HCT116 (cell line): ENCODE results near the gene KCND3.

Experiments used
- EZH2phosphoT487 ChIP-seq: fragments of 200-600 bp; IDR thresholded peaks from 2 replicates; pipeline ENCODE4 v1.6.1; 2018; ENCODE audit warnings: antibody characterized with exemption, borderline replicate concordance
- POLR2AphosphoS5 ChIP-seq: IDR thresholded peaks from 2 replicates; pipeline ENCODE4 v1.6.1; 2011; ENCODE audit warnings: mild to moderate bottlenecking, low read depth, low read length, moderate library complexity
- TF ChIP-seq, protein P1 (sequence below), 3 experiments: fragments of 200-600 bp in 1 of 3; sonication (generic) in 1 of 3; IDR thresholded peaks in 2 of 3; conservative IDR thresholded peaks in 1 of 3; 2 replicates each; pipeline ENCODE4 v1.5.1; 2012 to 2017; ENCODE audit warnings: low read depth in 2 of 3, low read length in 2 of 3, antibody characterized with exemption in 1 of 3, borderline replicate concordance in 1 of 3, control low read depth in 1 of 3, mild to moderate bottlenecking in 1 of 3, mixed read lengths in 1 of 3, mixed run types in 1 of 3, moderate library complexity in 1 of 3; ENCODE audit not compliant: insufficient read depth in 1 of 3
- TF ChIP-seq, protein P2 (sequence below): IDR thresholded peaks from 2 replicates; pipeline ENCODE4 v1.6.1; 2012

DNA sequence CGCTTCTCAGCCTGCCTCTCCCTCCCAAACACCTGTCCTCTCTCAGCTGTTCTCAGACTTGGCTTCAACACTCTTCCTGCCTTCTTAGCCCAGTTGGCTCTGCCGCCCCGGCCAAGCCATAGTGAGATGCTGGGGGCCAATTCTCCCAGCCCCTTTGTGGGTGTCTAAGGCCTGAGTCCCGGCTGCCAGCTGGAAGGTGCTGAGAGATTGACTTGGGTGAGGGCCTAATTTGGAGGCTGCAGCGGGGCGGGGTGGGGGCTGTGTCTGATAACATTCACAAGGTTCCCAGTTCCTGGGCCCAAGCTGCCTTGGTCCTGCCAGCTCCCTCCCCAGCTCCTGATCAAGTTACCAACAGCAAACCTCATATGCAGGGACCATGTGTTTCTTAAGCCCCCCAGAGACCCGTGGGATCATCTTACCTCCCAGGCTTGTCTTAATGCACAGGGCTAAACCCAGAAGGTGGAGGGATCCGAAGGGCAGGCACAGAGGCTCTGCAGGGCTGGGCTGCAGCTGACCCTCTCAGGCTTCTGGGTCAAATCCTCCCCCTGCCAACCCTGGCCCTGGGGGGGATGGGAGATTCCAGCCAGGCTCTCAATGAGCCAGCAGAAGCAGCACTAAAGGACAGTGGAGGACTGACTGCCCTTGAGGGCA lies 260.1 kb downstream of the KCND3 start:
- TF ChIP-seq POLR2AphosphoS5 (no peak), EZH2phosphoT487 (no peak)
- TF ChIP-seq, protein P1, sequence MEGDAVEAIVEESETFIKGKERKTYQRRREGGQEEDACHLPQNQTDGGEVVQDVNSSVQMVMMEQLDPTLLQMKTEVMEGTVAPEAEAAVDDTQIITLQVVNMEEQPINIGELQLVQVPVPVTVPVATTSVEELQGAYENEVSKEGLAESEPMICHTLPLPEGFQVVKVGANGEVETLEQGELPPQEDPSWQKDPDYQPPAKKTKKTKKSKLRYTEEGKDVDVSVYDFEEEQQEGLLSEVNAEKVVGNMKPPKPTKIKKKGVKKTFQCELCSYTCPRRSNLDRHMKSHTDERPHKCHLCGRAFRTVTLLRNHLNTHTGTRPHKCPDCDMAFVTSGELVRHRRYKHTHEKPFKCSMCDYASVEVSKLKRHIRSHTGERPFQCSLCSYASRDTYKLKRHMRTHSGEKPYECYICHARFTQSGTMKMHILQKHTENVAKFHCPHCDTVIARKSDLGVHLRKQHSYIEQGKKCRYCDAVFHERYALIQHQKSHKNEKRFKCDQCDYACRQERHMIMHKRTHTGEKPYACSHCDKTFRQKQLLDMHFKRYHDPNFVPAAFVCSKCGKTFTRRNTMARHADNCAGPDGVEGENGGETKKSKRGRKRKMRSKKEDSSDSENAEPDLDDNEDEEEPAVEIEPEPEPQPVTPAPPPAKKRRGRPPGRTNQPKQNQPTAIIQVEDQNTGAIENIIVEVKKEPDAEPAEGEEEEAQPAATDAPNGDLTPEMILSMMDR (IDR thresholded peaks at IDR 0.05 in 2 of 3, conservative IDR thresholded peaks at IDR 0.05 in 1 of 3; ENCODE audit: borderline replicate concordance in 1 of 3, insufficient read depth in 1 of 3, low read depth in 2 of 3, low read length in 2 of 3) = no peak
- TF ChIP-seq, protein P2, sequence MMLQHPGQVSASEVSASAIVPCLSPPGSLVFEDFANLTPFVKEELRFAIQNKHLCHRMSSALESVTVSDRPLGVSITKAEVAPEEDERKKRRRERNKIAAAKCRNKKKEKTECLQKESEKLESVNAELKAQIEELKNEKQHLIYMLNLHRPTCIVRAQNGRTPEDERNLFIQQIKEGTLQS = no peak
